HG02973 (cell line): Measurements from ENCODE around the gene TRIM41.
"Not testable (repeated sequence)": the region's sequence is repeated elsewhere in the genome, so short reads cannot be mapped to it uniquely, and the experiment has no call there.

Experiments used
- ATAC-seq: cut with Tn5 transposase; IDR thresholded peaks from one replicate; pipeline ENCODE4 v1.9.1; 2021; ENCODE audit warnings: moderate library complexity; ENCODE audit not compliant: unreplicated experiment

Gene TRIM41

DNA sequence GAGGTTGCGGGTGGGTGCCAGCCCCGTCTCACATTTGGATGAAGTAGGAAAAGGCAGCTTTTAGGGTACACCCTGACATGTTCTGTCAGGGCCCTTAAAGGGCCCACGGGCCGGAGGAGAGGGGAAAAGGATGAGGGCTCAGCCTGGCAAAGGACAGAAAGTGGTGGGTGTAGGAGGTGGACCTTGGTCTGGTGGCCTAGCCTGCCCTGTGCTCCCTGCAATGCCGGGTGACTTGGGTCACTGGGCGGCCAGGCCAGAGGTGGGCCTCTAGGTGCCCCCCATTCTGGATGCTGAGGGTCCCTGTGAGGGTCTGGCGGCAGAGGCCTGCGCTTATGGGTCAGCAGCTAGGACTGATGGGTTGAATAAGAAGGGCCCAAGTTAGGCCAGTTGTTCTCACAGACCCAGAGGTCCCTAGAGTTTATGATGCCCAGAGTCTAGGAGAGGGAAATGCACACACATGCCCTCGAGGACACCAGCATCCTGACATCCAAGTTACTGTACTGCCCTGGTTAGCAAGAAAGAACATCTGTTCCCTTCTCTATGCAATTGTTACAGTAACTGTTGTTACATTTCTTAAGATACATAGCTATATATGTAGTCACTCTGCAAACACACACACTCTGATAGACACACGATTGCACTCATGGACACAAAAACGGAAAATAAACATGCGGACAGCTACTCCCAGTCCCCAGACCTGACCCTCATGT is 30.6 kb upstream of the TRIM41 start:
- no peak for ATAC-seq

- no peak for ATAC-seq
These were observed 29.4 kb upstream of the TRIM41 start for GRCh38 chr5:181193656-181194055.

DNA sequence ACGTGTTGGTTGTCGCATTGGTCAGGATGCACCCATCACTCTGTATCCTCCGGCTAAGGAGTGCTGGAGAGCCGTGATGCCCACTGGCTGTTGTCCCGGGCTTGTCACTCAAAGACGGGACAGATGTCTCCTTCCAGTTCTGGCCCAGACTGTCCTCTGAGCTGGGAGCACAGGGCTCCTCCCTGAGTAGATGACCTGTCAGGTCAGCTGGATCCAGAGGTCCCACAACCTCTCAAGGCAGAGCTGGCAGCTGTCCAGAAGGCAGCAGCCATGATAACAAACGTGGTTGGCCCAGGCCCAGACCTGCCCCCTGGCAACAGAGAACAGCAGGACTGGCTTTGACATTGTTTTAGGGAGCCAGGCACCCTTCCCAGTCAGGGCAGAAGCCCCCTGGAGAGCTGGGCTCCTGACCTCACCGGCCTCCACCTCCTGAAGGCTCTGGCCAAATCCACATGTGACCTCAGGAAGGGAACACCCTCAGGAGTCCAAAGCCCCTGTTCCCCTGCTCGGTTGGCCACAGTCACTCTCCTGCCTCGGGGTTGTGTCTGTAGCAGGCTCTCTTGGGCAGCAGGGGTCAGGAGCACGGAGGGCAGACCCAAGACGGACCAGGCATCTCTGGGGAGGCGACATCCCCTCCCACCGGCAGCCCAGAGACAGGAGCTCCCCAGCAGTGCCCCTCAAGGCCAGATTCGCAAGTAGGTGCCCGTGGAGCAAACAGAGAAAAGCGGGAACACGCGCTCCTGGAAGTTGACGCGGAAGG is 28.4 kb upstream of the TRIM41 start:
- no peak for ATAC-seq

DNA sequence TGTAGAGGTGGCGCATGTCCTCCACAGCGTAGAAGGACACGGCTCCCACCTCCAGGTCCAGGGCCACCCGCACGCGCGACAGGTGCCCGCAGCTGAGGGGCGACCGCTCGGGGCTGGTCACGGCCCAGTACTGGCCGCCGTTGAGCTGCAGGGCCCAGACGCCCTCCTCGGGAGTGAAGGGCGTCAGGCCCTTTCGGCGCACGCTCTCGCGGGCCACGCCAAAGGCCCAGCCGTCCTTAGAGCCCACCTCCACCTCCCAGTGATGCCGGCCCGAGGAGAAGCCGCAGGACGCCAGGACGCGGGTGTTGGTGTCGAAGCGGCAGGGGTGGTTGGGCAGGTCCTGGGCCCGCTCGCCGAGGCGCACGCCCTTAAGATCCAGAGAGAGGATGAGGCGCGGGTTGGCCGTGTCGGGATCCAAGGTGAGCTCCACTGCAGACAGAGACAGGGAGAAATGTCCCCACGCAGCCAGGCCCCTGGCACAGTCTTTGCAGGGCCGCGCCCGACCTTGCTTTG is 27.8 kb upstream of the TRIM41 start:
- no peak for ATAC-seq

- no peak for ATAC-seq
These were observed 25.6 kb upstream of the TRIM41 start for GRCh38 chr5:181197326-181197951.

DNA sequence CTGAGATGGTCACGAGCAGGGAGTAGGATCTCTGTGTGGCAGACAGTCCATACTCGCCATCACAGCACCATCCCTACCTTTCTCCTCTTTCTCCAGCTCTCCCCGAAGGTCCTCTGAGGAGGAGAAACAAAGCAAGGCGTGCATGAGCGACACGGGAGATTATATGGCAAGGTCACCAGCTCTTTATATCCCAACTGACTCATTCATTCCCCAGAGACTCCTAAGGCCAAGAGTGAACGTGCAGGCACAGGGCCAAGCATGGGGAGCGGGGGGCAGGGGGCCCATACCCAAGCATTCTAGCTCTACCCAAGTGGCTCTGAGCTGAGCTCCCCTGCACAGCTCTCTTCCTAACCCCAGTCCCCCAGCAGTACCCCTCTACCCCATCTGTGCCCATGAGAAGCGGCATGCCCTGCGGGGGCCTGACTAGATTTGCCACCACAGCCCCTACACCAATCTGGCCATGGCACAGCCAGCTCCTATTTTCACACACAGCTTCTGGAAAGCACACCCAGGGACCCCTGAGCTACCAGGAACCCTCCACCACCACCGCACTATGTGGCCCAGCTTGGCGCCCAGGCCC is 24.9 kb upstream of the TRIM41 start:
- no peak for ATAC-seq

GRCh38 chr5:181198905-181199519 is 24.1 kb upstream of the TRIM41 start:
- peak; percentile 62 for ATAC-seq

- ATAC-seq = no peak
These were observed 23.0 kb upstream of the TRIM41 start for GRCh38 chr5:181199881-181200638.

- no peak for ATAC-seq
These were observed 22.3 kb upstream of the TRIM41 start for GRCh38 chr5:181200816-181201215.

DNA sequence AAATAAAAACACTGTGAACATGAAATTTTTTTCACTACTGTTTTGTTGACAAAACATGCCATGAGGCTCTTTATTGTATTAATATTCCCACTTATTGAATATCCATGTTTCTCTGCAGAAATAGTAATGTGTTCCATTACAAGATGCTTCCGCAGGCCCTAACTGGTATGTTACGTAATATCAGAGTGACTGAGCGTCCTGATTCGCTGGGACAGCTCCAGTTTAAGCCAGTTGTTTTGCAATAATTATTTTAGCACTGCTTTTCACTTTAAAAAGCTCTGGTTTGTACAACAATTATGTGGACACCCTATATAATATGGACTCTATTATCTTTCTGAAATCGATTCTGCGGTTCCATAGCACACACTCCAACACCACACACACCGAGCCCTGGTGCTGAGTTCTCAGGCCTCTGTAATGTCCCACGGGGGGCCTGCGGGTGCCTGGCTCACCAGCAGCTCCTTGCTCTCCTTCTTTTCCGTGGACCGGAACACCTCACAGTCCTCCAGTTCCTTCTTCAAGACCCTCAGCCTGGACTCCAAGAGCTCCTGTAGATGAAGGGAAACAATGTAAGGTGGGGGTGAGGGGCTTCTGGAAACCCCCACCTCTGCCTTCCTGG is 19.9 kb upstream of the TRIM41 start:
- ATAC-seq = no peak

DNA sequence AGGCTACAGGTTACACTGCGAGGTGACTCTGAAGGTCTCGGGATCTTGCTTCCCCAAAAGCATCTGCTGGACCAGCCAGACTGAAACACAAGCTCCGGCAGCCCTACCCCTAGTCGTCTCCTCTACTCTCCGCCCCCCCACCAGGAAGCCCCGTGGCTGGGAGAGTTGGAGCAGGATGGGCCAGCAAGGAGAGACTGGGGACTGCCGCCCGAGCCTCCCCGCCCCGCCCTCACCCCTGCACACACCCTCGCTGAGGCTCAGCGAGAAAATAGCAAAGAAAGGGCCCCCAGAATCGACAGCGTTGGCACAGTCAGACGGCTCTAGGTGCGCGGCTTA is 19.3 kb upstream of the TRIM41 start:
- no peak for ATAC-seq

DNA sequence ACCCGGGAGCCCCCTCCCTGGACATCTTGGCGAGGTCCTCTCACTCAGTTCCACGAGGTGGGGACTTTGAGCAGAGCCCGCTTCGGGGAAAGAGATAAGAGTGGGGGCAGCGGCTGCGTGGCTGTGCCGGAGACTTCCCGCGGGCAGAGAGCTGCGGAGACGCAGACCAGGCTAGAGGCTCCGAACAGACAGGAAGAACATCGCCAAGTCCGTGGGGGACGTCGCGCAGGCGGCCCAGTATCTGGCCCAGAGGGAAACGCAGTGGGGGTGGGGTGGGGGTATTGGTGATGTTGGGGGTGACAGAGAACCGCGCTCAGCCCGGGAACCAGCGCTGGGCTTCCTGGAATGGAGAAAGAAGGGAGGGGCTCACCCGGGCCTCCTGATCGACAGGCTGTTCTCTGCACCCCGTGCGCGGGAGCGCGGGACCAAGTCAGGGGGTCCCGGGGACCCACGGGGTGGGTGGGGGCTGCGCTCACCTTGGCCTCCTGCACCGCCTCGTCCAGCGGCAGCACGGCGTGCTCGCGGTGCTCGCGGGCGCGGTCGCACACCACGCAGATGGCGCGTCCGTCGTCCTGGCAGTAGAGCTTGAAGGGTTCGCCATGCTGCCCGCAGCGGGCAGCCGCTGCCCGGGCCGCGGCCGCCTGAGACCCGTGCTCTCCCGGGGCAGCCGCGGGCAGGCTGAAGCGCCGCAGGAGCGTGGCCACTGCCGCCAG is 18.8 kb upstream of the TRIM41 start:
- no peak for ATAC-seq

GRCh38 chr5:181204826-181205760 is 18.0 kb upstream of the TRIM41 start, which contains the start of gene TRIM7:
TSS of gene TRIM7 (minus strand) at chr5:181205196. CDS start at chr5:181205110, 86 bp downstream.
- no peak for ATAC-seq

- ATAC-seq = no peak
These were observed 17.1 kb upstream of the TRIM41 start for GRCh38 chr5:181205761-181206649.

GRCh38 chr5:181207214-181207959 is 15.7 kb upstream of the TRIM41 start:
- ATAC-seq = no peak

DNA sequence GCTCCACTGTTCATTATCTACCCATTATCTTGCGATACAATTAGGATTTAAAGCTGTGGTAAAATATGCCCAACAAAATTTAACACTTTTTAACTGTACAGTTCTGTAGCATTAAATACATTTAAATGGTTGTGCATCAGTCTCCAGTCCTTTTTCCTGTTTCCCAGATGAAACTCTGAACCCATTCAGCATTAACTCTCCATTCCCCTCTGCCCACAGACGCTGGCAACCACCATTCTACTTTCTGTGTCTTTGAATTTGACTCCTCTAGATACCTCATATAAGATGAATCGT is 15.2 kb upstream of the TRIM41 start:
- no peak for ATAC-seq

GRCh38 chr5:181209006-181209405 is 14.1 kb upstream of the TRIM41 start:
- not testable (repeated sequence) for ATAC-seq
